ENCODE results near the gene SLC7A4. TPM values are rescaled to one million over a fixed set of nuclear protein-coding genes. Genes with fewer than 3 reads are reported as not detected.
"Not testable (repeated sequence)": the region's sequence is repeated elsewhere in the genome, so short reads cannot be mapped to it uniquely, and the experiment has no call there.

SLC7A4 gene
- total RNA-seq, 4 donors from 2014 or later, result 0.23 to 1.2 (median 0.37) TPM

DNA sequence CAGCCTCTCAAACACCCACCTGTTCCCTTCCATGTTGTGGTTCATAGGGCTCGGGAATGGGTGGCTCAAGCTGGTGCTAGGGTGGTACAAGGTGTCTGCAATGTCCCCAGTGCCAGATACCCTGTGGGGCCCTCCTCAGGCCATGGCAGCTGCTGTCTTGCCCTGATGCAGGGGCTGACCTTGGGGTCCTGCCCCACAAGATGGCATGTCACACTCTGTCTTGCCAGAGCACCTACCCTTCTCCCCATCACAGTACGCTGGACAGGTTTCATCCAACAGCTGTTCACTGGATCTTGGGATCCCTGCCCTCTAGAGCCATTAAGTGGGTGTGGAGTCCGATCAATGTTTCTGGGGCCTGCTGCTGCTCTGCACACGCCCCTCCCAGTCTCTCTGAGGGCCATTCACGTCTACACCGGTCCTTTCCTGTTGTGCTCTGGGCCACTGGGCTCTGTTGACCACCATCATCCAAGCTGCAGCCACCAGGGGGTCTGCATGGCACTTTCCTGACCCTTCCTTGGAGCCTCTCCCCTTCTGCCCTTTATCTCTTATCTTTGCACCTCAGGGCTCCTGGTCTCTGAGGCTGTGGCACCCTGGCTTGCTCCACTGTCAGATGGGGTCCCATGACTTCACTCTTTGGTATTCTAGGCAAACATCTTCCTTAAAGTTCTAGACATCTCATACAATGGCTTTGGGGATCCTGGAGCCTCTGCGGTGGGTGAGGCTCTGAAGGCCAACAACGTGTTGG, 20.5 kb upstream of the SLC7A4 start:
- no peak overlapping the region for H3K4me3 ChIP-seq
- peaks cover 21% of the 10 kb centered on the region for H3K27me3 ChIP-seq
- no peaks in the 10 kb centered on the region for H3K36me3 ChIP-seq
- TF ChIP-seq POLR2A (IDR thresholded peaks at IDR 0.05), result no peak
- H3K4me1 ChIP-seq, result no peaks in the 10 kb centered on the region
- 43 to 86% methylated on average over 3 to 4 of the region's 8 CpGs for WGBS, 2 donors (ENCODE audit: low coverage in 1 of 2)
- no peaks in the 10 kb centered on the region for H3K9me3 ChIP-seq
- no peak for ATAC-seq
- H3K27ac ChIP-seq, result no peak overlapping the region

DNA sequence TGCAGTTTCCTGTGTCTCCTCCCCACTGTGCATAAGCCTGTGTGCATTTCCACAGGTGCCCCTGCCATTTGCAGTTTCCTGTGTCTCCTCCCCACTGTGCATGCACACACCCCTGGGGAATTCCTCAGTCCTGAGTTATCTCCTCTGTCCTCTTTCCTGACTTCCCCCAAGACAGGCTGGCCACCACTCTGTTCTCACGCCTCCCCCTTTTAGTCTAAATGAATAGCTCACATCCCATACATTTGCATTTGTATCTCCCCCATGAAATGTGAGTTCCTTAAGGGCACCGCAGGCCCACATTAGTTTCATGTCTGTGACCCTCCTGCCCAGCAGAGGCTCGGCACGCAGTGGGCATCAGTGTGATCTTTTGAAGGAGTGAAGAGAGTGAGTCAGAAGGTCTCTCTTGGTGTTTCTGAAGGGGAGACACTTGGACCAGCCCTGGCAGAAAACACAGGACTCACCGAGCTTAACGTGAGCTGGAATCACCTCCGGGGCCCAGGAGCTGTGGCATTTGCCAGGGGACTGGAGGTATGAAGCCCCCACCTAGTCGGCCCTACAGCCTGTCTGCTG, 19.6 kb upstream of the SLC7A4 start:
- H3K9me3 ChIP-seq, result no peaks in the 10 kb centered on the region
- H3K36me3 ChIP-seq, result no peaks in the 10 kb centered on the region
- no peak for TF ChIP-seq POLR2AphosphoS5 (IDR thresholded peaks at IDR 0.05)
- no peak for TF ChIP-seq POLR2A (IDR thresholded peaks at IDR 0.05)
- TF ChIP-seq EP300 (IDR thresholded peaks at IDR 0.05), result no peak
- TF ChIP-seq, protein P1, sequence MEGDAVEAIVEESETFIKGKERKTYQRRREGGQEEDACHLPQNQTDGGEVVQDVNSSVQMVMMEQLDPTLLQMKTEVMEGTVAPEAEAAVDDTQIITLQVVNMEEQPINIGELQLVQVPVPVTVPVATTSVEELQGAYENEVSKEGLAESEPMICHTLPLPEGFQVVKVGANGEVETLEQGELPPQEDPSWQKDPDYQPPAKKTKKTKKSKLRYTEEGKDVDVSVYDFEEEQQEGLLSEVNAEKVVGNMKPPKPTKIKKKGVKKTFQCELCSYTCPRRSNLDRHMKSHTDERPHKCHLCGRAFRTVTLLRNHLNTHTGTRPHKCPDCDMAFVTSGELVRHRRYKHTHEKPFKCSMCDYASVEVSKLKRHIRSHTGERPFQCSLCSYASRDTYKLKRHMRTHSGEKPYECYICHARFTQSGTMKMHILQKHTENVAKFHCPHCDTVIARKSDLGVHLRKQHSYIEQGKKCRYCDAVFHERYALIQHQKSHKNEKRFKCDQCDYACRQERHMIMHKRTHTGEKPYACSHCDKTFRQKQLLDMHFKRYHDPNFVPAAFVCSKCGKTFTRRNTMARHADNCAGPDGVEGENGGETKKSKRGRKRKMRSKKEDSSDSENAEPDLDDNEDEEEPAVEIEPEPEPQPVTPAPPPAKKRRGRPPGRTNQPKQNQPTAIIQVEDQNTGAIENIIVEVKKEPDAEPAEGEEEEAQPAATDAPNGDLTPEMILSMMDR (IDR thresholded peaks at IDR 0.05), result no peak
- H3K4me3 ChIP-seq, result no peak overlapping the region
- WGBS, 2 donors (ENCODE audit: low coverage in 1 of 2), result 37% methylated on average over 6 of the region's 8 CpGs; no CpG with 5 or more reads in 1 of the 2 donors
- peaks cover 18% of the 10 kb centered on the region for H3K27me3 ChIP-seq
- no peaks in the 10 kb centered on the region for H3K4me1 ChIP-seq
- no peak overlapping the region for H3K27ac ChIP-seq
- ATAC-seq, result no peak

DNA sequence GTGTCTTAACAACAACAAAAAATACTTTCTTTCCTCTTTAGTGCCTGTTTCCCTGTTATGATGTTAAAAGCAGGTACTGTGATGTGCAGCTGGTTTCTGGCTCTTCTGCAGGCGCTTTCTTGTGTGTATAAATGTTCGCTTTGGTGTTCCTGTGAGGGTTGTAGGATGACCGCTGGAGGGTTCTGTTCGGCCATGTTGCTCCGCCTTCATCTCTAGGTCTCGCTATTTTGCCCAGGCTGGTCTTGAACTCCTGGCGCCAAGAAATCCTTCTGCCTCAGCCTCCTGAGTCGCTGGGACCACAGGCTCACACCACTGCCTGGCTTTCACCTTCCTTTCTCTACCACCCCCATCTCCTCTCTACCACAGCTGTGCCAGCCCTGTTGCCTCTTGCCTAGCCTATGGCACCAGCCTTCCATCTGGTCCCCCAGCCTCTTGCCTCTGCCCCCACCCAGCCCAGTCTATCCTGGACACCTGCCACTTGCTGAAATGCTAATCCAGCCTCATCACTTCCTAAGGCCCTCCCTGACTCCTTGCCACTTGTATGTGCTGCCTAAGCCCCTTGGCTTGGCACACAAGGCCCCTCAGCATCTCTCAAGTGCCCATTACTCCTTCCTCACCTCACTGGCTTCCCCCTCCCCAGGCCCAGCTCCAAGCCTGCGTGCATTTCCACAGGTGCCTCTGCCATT, 18.9 kb upstream of the SLC7A4 start:
- ATAC-seq, result no peak
- no peaks in the 10 kb centered on the region for H3K9me3 ChIP-seq
- TF ChIP-seq, protein P1 (IDR thresholded peaks at IDR 0.05), result no peak
- no peak for TF ChIP-seq POLR2AphosphoS5 (IDR thresholded peaks at IDR 0.05)
- no peak for TF ChIP-seq POLR2A (IDR thresholded peaks at IDR 0.05)
- no peak overlapping the region for H3K4me3 ChIP-seq
- 80 to 82% methylated on average over 9 of the region's 9 CpGs for WGBS, 2 donors (ENCODE audit: low coverage in 1 of 2)
- peaks cover 16% of the 10 kb centered on the region for H3K27me3 ChIP-seq
- no peaks in the 10 kb centered on the region for H3K36me3 ChIP-seq
- no peak overlapping the region for H3K27ac ChIP-seq
- no peaks in the 10 kb centered on the region for H3K4me1 ChIP-seq

DNA sequence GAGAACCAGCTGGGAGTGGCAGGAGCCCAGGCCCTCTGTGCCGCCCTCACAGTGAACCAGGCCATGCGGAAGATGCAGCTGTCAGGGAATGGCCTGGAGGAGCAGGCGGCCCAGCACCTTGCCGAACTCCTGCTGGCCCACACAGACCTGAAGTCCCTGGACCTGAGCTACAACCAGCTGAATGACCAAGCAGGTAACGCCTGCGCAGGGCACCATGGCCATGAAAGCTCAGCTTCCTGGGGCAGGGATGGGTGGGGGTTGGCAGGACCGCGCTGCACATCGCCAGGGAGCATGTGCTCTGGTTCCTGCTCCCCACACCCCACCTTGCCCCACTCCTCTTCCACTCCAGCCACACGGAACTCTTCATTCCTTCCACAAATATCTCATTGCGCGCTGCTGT, 16.6 kb upstream of the SLC7A4 start:
- not testable (repeated sequence) for H3K27ac ChIP-seq, H3K4me3 ChIP-seq, H3K27me3 ChIP-seq, H3K9me3 ChIP-seq, H3K36me3 ChIP-seq, ATAC-seq
- H3K4me1 ChIP-seq, result peaks cover 0 to 21% (median 11%) of the 10 kb centered on the region in 3 donors
- no CpG with 5 or more reads among the region's 12 CpGs for WGBS, 2 donors (ENCODE audit: low coverage in 1 of 2)

DNA sequence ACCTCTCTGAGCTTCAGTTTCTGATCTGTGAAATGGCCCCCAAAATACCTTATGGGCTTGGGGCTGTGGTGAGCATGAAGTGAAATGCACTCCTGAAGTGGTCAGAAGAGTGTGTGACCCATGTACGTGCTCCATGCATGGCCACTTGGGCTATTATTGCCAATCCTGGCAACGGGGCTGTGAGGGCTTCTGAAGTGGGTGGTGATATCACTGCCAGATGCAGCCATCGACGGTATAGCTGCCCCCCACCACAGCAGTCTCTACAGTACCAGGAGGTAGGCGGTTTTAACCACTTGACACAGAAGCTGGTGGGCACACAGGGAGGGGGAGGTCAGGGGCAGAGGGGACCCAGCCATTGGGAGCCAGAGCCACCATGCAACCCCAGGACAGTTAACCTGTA, 16.1 kb upstream of the SLC7A4 start:
- not testable (repeated sequence) for H3K27me3 ChIP-seq, H3K4me3 ChIP-seq, H3K9me3 ChIP-seq, H3K36me3 ChIP-seq, H3K27ac ChIP-seq, ATAC-seq
- H3K4me1 ChIP-seq, result peaks cover 0 to 21% (median 11%) of the 10 kb centered on the region in 3 donors
- 77% methylated on average over 4 of the region's 5 CpGs; no CpG with 5 or more reads in 1 of the 2 donors for WGBS, 2 donors (ENCODE audit: low coverage in 1 of 2)

DNA sequence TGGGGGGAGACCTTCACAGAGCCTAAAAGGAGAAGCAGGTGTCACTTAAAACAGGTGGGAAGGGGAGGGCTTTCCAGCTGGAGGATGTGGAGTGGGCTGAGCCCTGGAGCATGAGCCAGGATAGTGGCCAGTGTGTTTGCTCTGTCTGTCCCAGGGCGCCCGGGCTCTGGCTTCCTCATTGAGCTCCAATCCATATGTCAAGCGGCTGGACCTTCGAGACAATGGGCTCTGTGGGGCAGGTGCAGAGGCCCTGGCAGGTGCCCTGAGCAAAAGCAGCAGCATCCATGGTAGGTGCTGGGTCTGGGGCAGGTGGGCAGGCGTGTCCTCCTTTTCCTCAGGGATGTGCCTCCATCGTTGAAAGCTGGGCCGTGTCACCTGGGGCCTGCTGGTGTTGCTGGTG, 15.4 kb upstream of the SLC7A4 start:
- Histone ChIP-seq H3K4me3 (no peak overlapping the region), H3K27ac (no peak overlapping the region), H3K27me3 (no peaks in the 10 kb centered on the region), H3K9me3 (no peaks in the 10 kb centered on the region), H3K4me1 (peaks cover 0 to 21% (median 11%) of the 10 kb centered on the region in 3 donors), H3K36me3 (no peaks in the 10 kb centered on the region)
- TF ChIP-seq, protein P1 (IDR thresholded peaks at IDR 0.05), result no peak
- TF ChIP-seq POLR2AphosphoS5 (IDR thresholded peaks at IDR 0.05) (no peak), EP300 (IDR thresholded peaks at IDR 0.05) (no peak), POLR2A (IDR thresholded peaks at IDR 0.05) (no peak)
- WGBS, 2 donors (ENCODE audit: low coverage in 1 of 2), result 90 to 94% methylated on average over 2 to 3 of the region's 7 CpGs
- no peak for ATAC-seq

Data from gastroesophageal sphincter (tissue), 4 donors.